Stimulated activated CD4-positive, alpha-beta T cell treated with anti-CD3 and anti-CD28 coated beads, Interleukin-2, amount 100 ng/mL, for 48 hours (primary cell): ENCODE results near the gene PLXDC2.

Experiments
- DNase-seq, 2 donors: peaks; one replicate each; pipeline ENCODE4 v3.0.0-alpha.2; 2020

PLXDC2 gene

GRCh38 chr10:20298417-20298816, 482.2 kb downstream of the PLXDC2 start:
- no peak for DNase-seq

DNA sequence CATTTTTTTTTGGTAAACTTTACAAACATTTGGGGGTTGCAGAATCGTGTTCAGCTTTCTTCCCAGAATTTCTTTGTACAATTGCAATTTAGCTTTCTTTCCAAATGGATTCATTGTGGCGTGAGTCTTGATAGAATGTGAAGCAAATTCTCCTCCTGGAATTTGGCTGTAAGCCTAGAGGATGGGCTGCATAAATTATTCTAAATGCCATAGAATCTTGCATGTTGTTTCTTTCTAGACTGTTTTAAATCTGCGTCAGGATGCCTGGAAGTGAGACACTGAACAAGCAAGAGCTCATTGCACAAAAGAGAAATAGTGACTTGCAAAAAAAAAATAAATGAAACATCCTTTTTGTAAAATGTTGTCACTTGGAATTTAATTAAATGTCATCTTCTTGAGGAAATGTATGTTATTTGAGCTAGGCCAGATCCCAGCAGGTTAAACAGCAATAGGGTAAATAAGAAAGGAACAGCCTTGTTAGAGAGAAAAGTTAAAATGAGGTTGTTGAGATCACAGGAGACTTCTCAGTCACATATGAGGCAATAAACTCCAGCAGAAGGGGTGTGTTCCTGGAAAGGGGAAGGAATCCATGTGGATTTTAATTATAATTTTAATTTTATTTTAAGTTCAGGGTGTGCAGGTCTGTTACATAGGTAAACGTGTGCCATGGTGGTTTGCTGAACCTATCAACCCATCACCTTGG, 483.0 kb downstream of the PLXDC2 start:
- no peak for DNase-seq

- no peak for DNase-seq
Measured at GRCh38 chr10:20300735-20301134, 484.5 kb downstream of the PLXDC2 start.

DNA sequence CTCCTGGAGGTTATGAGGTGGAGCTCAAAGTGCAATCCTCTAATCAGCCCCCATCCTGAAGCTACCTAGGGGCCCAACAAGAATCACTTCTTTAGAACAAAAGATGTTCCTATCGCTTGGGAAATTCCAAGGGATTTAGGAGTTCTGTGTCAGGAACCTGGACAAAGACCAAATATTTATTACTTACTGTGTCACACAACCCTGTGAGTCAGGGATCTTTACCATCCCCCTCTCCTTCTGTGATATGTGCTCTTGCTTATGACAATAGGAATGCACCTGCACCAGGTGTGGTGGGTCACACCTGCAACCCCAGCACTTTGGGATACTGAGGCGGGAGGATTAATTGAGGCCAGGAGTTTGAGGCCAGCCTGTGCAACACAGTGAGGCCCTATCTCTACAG, 485.8 kb downstream of the PLXDC2 start:
- no peak for DNase-seq

- no peak for DNase-seq
Measured at GRCh38 chr10:20303453-20304152, 487.4 kb downstream of the PLXDC2 start.

DNA sequence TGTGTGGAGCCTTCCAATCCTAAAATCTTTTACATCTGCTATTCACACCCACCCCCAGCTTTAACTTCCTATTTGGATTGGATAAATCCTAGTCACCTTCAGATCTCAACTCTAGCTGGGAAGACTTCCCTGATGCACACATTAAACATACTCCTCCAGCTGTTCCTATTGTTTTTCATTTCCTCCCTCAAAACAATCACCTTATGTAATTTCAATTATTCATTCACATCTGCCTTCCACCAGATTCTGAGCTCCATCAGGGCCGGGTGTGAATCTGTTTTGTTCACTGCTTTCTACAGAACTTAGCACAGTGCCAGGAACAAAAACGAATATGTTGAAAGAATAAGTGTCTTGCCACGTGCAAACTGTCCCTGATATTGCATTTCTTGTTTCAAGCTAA, 497.4 kb downstream of the PLXDC2 start:
- DNase-seq: no peak

GRCh38 chr10:20314431-20314830, 498.2 kb downstream of the PLXDC2 start:
- no peak for DNase-seq

- DNase-seq: no peak
Measured at GRCh38 chr10:20327954-20328353, 511.7 kb downstream of the PLXDC2 start.

GRCh38 chr10:20330246-20330645, 514.0 kb downstream of the PLXDC2 start:
- DNase-seq: no peak

DNA sequence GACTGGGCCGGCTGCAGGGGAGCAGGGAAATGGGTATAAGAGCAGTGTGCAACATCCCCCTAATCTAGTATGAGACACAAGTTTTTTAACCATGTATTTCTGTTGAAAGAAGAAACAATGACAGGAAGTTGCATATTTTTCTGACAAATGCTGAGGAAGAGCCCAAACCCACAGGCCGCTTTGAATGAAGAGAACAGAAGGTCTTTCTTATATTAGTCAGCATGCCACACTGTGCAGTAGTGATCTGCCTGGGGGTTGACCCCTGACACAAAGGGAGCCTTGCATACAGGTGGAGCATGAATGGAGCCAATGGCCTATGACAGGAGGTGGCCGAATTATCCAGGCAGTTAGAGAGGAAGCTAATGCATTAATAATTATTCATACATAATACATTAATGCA, 518.3 kb downstream of the PLXDC2 start:
- DNase-seq: no peak
